ENCODE results near the gene CLIC4. TPM values are rescaled to one million over a fixed set of nuclear protein-coding genes. Genes with fewer than 3 reads are reported as not detected.

The CLIC4 gene
- total RNA-seq, 1 donor from 2014 or later = 120 TPM

DNA sequence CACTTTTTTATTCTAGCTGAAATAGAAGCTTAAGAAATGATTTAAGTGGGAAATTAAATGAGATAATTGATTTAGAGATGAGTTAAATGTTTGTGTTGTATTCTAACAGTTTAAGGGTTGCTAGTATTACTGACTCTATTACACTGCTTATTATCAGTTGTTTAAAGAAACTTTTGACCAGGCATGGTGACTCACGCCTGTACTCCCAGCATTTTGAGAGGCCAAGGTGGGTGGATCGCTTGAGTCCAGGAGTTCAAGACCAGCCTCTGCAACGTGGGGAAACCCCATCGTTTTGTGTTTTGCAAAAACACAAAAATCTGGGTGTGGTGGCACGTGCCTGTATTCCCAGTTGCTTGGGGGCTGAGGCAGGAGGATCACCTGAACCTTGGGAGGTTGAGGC, 14.2 kb downstream of the CLIC4 start:
- no peak for DNase-seq (ENCODE audit: low read depth)
- TF ChIP-seq, protein P1, sequence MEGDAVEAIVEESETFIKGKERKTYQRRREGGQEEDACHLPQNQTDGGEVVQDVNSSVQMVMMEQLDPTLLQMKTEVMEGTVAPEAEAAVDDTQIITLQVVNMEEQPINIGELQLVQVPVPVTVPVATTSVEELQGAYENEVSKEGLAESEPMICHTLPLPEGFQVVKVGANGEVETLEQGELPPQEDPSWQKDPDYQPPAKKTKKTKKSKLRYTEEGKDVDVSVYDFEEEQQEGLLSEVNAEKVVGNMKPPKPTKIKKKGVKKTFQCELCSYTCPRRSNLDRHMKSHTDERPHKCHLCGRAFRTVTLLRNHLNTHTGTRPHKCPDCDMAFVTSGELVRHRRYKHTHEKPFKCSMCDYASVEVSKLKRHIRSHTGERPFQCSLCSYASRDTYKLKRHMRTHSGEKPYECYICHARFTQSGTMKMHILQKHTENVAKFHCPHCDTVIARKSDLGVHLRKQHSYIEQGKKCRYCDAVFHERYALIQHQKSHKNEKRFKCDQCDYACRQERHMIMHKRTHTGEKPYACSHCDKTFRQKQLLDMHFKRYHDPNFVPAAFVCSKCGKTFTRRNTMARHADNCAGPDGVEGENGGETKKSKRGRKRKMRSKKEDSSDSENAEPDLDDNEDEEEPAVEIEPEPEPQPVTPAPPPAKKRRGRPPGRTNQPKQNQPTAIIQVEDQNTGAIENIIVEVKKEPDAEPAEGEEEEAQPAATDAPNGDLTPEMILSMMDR (IDR thresholded peaks at IDR 0.05; ENCODE audit: insufficient read depth, low read length, severe bottlenecking) = no peak
- Histone ChIP-seq H3K36me3 (ENCODE audit: control insufficient read depth, insufficient read depth, low read length) (no peaks in the 10 kb centered on the region), H3K27me3 (ENCODE audit: control insufficient read depth, insufficient read depth, low read length) (no peaks in the 10 kb centered on the region), H3K4me3 (ENCODE audit: low read depth, low read length) (no peak overlapping the region)
- FAIRE-seq = no peak

DNA sequence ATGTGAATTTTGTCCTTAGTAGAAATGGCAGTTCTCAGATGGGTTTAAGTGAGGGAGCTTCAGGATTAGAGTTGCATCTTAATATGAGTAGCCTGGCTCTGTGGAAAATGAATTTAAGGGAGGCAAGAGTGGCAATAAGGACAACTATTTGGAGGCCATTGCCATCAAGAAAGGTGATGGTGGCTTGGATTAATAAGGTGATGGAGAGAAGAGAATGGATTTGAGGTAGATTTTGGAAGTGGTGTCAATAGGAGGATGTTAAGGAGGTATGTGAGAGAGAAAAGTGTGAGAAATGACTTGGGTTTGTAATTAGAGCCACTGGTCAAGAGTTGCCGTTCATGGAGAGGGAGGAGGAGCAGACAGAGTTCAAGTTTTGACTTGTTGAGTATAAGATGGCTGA, 16.3 kb downstream of the CLIC4 start:
- Histone ChIP-seq H3K36me3 (ENCODE audit: control insufficient read depth, insufficient read depth, low read length) (no peaks in the 10 kb centered on the region), H3K27me3 (ENCODE audit: control insufficient read depth, insufficient read depth, low read length) (no peaks in the 10 kb centered on the region), H3K4me3 (ENCODE audit: low read depth, low read length) (no peak overlapping the region)
- FAIRE-seq (no peak), DNase-seq (ENCODE audit: low read depth) (peak; percentile 40)
- TF ChIP-seq, protein P1 (IDR thresholded peaks at IDR 0.05; ENCODE audit: insufficient read depth, low read length, severe bottlenecking) = no peak

DNA sequence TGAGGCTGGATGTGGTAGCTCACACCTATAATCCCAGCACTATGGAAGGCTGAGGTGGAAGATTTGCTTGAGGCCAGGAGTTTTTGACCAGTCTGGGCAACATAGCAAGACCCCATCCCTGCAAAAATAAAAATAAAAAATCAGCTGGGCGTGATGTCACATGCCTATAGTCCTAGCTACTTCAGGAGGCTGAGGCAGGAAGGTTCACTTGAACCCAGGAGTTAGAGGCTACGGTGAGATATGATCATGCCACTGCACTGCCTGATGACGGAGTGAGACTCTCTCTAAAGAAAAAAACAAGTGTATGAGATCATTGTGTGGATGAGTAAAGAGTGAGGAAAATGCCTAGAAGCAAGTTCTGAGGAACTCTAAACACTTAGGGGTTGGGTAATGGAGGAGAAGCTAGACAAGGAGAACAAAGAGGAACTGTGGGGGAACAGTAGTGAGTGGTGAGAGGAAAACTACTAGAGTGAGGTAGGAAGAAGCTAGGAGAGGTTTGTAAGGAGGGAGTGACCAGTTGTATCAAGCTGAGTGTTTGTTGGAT, 17.0 kb downstream of the CLIC4 start:
- Histone ChIP-seq H3K4me3 (ENCODE audit: low read depth, low read length) (no peak overlapping the region), H3K27me3 (ENCODE audit: control insufficient read depth, insufficient read depth, low read length) (no peaks in the 10 kb centered on the region), H3K36me3 (ENCODE audit: control insufficient read depth, insufficient read depth, low read length) (no peaks in the 10 kb centered on the region)
- FAIRE-seq (no peak), DNase-seq (ENCODE audit: low read depth) (peak; percentile 83)
- TF ChIP-seq, protein P1 (IDR thresholded peaks at IDR 0.05; ENCODE audit: insufficient read depth, low read length, severe bottlenecking) = no peak

DNA sequence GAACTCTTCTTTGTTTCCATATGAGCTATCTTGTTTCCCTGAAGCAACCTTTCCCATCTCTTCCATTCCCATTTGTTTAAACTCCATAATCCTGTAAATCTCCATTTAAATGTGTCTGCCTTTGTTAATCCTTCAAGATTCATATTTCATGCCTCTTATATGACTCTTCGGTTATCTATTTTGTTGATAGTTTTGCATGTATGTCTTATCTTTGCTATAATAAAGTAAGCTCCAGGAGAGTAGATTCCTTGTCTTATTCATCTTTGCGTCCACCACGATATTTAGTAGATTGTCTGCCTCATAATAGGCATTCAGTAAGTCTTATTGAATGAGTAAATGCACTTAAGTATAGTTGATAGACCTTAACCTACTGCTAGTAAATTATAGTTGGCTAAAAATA, 18.4 kb downstream of the CLIC4 start:
- H3K27me3 ChIP-seq (ENCODE audit: control insufficient read depth, insufficient read depth, low read length) = no peaks in the 10 kb centered on the region
- DNase-seq (ENCODE audit: low read depth) = no peak
- FAIRE-seq = no peak
- no peaks in the 10 kb centered on the region for H3K36me3 ChIP-seq (ENCODE audit: control insufficient read depth, insufficient read depth, low read length)
- TF ChIP-seq, protein P1 (IDR thresholded peaks at IDR 0.05; ENCODE audit: insufficient read depth, low read length, severe bottlenecking) = no peak
- H3K4me3 ChIP-seq (ENCODE audit: low read depth, low read length) = no peak overlapping the region

DNA sequence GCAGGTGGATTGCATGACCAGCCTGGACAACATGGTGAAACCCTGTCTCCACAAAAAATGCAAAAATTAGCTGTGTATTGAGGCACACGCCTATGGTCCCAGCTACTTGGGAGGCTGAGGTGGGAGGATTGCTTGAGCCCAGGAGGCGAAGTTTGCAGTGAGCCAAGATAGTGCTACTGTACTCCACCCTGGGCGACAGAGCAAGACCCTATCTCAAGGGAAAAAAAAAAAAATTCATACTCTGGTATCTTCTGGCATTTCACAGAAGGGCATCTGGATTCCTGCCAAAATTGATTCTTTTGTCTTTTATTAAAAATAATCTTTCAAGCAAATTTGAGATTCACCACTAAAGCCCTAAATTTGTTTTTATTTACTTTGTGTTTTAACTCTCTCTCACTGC, 19.2 kb downstream of the CLIC4 start:
- H3K4me3 ChIP-seq (ENCODE audit: low read depth, low read length) = no peak overlapping the region
- no peak for DNase-seq (ENCODE audit: low read depth)
- H3K27me3 ChIP-seq (ENCODE audit: control insufficient read depth, insufficient read depth, low read length) = no peaks in the 10 kb centered on the region
- H3K36me3 ChIP-seq (ENCODE audit: control insufficient read depth, insufficient read depth, low read length) = no peaks in the 10 kb centered on the region
- no peak for FAIRE-seq
- TF ChIP-seq, protein P1 (IDR thresholded peaks at IDR 0.05; ENCODE audit: insufficient read depth, low read length, severe bottlenecking) = no peak

DNA sequence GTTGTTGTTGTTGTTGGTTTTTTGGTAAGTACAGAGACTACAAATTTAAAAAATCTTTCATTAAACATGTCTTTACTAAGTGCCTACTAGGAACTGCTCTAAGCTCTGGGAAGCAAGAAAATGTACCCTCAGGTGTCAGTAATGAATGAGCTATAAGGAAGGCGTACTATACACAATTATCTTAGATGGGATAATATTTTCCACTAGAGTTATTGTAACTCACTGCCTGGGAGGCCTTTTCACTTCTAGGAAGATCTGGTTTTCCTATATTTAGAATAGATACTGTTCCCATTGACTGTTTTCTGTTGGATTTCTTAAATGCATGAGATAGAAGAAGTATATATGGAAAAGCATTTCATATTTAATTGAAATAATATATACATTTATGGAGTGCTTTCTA, 19.6 kb downstream of the CLIC4 start:
- no peaks in the 10 kb centered on the region for H3K27me3 ChIP-seq (ENCODE audit: control insufficient read depth, insufficient read depth, low read length)
- DNase-seq (ENCODE audit: low read depth) (no peak), FAIRE-seq (no peak)
- TF ChIP-seq, protein P1 (IDR thresholded peaks at IDR 0.05; ENCODE audit: insufficient read depth, low read length, severe bottlenecking) = no peak
- no peaks in the 10 kb centered on the region for H3K36me3 ChIP-seq (ENCODE audit: control insufficient read depth, insufficient read depth, low read length)
- no peak overlapping the region for H3K4me3 ChIP-seq (ENCODE audit: low read depth, low read length)
